Activated CD8-positive, alpha-beta T cell treated with anti-CD3 and anti-CD28 coated beads, Interleukin-2, amount 10 ng/mL, durations not matched to agents 7 days and 5 days (primary cell): Measurements from ENCODE around the gene FBLN2. TPM values are rescaled to one million over a fixed set of nuclear protein-coding genes. Genes with fewer than 3 reads are reported as not detected.

Experiments used
- ATAC-seq: fragments of 150-1000 bp; cut with Tn5 transposase; one replicate; pipeline ENCODE4 v1.10.0; 2021; ENCODE audit warnings: moderate library complexity
- CTCF ChIA-PET: fragments of 350-600 bp; sonication (Branson Sonifier 250); formaldehyde crosslinking; loops from one replicate; lab custom pipeline; 2021; ENCODE audit warnings: antibody characterized with exemption; lab: Charles Lee
- POLR2A ChIA-PET: fragments of 350-600 bp; sonication (Branson Sonifier 250); formaldehyde crosslinking; loops from one replicate; lab custom pipeline; 2021; ENCODE audit warnings: antibody characterized with exemption; lab: Charles Lee
- DNase-seq: peaks from one replicate; pipeline ENCODE4 v3.0.0-alpha.2; 2020
- H3K27ac Mint-ChIP-seq: one replicate; pipeline ENCODE4 v1.8.0; 2021; ENCODE audit warnings: mild to moderate bottlenecking, mixed read lengths
- H3K27me3 Mint-ChIP-seq: one replicate; pipeline ENCODE4 v1.8.0; 2021; ENCODE audit warnings: low read depth, mixed read lengths
- H3K36me3 Mint-ChIP-seq: one replicate; pipeline ENCODE4 v1.8.0; 2021; ENCODE audit warnings: low read depth, mixed read lengths
- H3K4me1 Mint-ChIP-seq: one replicate; pipeline ENCODE4 v1.8.0; 2021; ENCODE audit warnings: low read depth, mixed read lengths
- H3K4me3 Mint-ChIP-seq: one replicate; pipeline ENCODE4 v1.8.0; 2021; ENCODE audit warnings: mild to moderate bottlenecking, mixed read lengths
- H3K9me3 Mint-ChIP-seq: one replicate; pipeline ENCODE4 v1.8.0; 2022; ENCODE audit warnings: mixed read lengths; ENCODE audit not compliant: insufficient read depth
- total RNA-seq, 2 experiments: library from RNA; stranded (reverse); gene quantifications; one replicate each; pipeline ENCODE4 v1.2.3, GENCODE V29; 2021

The FBLN2 gene
- total RNA-seq, 2 experiments from 2014 or later = 1.8 to 2.6 TPM

DNA sequence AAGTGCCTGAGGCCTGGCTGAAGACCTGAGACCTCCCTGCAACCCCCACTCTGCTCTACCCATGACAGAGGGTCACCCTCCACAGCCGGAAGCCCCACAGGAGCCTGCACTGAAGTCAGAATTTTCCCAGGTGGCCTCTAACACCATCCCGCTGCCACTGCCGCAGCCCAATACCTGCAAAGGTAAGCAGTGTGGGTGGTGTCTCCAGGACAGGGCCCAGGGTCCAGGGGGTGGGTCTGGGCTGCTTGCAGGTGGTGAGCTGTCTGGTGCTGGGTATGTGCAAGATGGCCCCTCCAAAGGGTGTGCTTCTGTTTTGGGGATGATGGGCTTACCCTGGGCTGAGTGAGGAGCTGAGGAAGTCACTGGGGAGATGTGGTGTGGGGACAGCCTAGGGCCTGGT, 69.9 kb downstream of the FBLN2 start:
- H3K27me3 Mint-ChIP-seq = no peaks in the 10 kb centered on the region
- H3K36me3 Mint-ChIP-seq = no peaks in the 10 kb centered on the region
- H3K4me3 Mint-ChIP-seq = no peak overlapping the region
- ATAC-seq = no peak
- no peaks in the 10 kb centered on the region for H3K9me3 Mint-ChIP-seq
- DNase-seq = no peak
- POLR2A ChIA-PET = no interaction called here
- CTCF ChIA-PET = no interaction called here
- peaks cover 7% of the 10 kb centered on the region for H3K4me1 Mint-ChIP-seq
- H3K27ac Mint-ChIP-seq = no peak overlapping the region

DNA sequence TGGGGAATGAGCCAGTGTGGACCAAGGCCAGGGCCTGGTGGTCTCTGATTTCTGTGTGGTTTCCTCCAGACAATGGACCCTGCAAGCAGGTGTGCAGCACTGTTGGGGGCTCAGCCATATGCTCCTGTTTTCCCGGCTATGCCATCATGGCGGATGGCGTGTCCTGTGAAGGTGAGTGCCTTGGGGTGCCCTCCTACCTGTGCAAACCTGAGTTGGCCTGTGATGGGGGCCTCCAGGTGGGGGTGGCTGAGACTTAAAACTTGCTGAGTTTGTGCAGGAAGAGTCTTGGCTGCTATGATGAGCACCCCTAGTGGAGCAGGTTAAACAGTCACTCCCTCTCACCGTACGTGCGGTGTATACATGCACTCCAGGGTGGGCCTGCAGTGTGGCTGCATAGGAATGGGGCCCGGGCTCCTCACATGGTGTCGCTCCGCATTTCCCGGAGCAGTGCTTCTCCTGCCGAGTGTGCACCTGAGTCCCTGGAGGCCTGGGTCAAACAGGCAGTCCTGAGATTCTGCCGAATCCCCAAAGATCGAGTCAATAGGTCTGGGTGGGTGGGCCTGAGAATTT, 70.8 kb downstream of the FBLN2 start:
- H3K4me1 Mint-ChIP-seq = peaks cover 7% of the 10 kb centered on the region

DNA sequence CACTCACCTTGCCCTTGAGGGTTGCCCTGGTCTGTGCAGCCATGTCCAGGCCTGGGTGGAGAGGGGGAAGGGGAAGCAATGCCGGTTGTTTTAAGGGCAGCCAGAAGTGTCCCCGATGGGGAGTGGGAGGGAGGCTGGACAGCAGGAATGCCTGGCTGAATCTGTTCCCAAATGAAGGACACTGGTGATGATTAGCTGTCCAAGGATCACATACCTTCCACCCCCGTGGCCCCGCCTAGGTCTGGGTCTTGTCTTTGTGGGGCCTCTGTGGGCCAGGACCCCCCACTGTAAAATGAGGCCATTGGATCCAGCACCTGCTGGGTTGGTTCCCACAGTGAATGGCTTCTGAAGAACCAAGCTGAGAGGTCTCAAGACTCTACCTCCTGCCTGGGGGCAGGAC, 71.4 kb downstream of the FBLN2 start:
- ChIA-PET POLR2A (no interaction called here), CTCF (no interaction called here)
- H3K4me1 Mint-ChIP-seq = peaks cover 7% of the 10 kb centered on the region
- H3K36me3 Mint-ChIP-seq = no peaks in the 10 kb centered on the region
- H3K9me3 Mint-ChIP-seq = no peaks in the 10 kb centered on the region
- H3K27me3 Mint-ChIP-seq = no peaks in the 10 kb centered on the region
- no peak overlapping the region for H3K4me3 Mint-ChIP-seq
- no peak for ATAC-seq
- no peak for DNase-seq
- H3K27ac Mint-ChIP-seq = no peak overlapping the region

More for the DNA sequence above, 70.8 kb downstream of the FBLN2 start:
- no peak overlapping the region for H3K27ac Mint-ChIP-seq
- CTCF ChIA-PET = no interaction called here
- no peak for ATAC-seq
- POLR2A ChIA-PET = no interaction called here
- H3K4me3 Mint-ChIP-seq = no peak overlapping the region
- DNase-seq = no peak
- no peaks in the 10 kb centered on the region for H3K36me3 Mint-ChIP-seq
- H3K27me3 Mint-ChIP-seq = no peaks in the 10 kb centered on the region
- H3K9me3 Mint-ChIP-seq = no peaks in the 10 kb centered on the region

DNA sequence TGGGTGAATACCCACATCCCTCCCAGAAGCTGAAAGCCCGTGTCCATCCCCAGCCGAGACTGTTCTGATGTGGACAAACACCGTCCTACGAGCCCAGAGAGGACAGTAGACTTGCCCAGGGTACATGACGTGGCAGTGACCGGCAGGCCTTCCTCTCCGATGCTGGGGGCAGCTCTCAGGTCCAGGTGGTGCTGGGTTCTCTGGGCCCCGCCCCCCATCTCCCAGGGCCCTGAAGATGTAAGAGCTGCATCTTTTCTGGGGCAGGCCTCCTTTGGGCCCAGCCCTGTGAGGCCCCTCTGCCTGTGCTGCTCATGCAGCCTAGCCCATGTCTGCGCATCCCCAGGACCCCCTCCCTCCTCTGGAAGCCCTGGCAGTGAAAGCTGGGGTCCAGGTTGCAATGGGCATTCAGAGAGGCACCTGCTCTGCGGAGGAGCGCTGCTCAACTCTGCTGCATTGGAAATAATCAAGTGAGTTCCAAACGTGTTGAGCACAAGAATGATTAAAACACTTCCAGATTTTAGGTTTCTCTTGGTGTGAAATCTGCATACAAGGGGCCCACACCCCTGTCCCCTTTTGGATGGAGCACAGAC, 71.9 kb downstream of the FBLN2 start:
- no peaks in the 10 kb centered on the region for H3K9me3 Mint-ChIP-seq
- POLR2A ChIA-PET = no interaction called here
- peaks cover 7% of the 10 kb centered on the region for H3K4me1 Mint-ChIP-seq
- DNase-seq = no peak
- CTCF ChIA-PET = no interaction called here
- no peak for ATAC-seq
- H3K36me3 Mint-ChIP-seq = no peaks in the 10 kb centered on the region
- peak overlapping the region; percentile 95 for H3K27ac Mint-ChIP-seq
- peak overlapping the region; percentile 76 for H3K4me3 Mint-ChIP-seq
- H3K27me3 Mint-ChIP-seq = no peaks in the 10 kb centered on the region

DNA sequence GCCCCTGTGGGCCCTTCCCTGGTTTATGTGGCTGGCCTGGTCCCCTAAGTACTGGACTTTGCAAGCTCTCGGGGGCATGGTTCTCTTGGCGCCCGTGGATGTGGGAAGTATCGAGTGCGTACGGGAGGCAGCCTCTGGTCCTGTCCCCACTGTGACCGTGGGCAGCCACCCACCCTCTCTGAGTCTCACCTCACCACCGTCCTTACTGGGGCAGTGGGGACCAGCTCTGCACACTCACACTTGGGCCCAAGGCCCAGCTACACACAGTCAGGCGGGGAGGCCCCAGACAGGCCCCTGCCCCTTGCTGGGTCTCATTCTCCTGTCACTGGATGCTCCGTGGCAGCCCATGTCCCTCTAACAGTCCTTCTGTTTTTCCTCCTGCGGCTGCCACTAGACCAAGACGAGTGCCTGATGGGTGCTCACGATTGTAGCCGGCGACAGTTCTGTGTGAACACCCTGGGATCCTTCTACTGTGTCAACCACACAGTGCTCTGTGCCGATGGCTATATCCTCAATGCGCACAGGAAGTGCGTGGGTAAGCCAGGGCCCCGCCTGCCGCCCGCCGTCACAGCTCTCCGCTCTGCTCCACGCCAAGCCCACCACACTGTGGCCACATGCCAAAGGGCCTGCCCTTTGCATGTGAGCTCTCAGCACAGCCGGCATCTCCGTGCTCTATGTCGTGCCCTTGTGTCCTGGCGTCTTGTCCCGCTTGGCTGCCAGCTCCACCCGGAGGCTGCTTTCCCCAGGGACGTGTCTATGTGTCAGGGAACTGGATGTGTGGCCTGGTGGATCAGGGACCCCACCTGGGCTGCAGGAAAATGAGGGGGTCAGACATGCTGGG, 72.7 kb downstream of the FBLN2 start:
- peak; percentile 71 for DNase-seq
- CTCF ChIA-PET = interaction anchor here (0.8 to 1.8 kb wide), 3 partner anchors 26 to 169 kb away, joined by 3 to 6 read pairs (median 3); no protein-coding TSS in a partner anchor
- peak; percentile 92 for ATAC-seq
- POLR2A ChIA-PET = interaction anchor here (0.8 to 1.3 kb wide), 3 partner anchors 11 to 37 kb away, joined by 3 to 4 read pairs (median 3); no protein-coding TSS in a partner anchor
- no peaks in the 10 kb centered on the region for H3K9me3 Mint-ChIP-seq
- H3K36me3 Mint-ChIP-seq = no peaks in the 10 kb centered on the region
- peaks cover 7% of the 10 kb centered on the region for H3K4me1 Mint-ChIP-seq
- H3K4me3 Mint-ChIP-seq = peak overlapping the region; percentile 76
- H3K27me3 Mint-ChIP-seq = no peaks in the 10 kb centered on the region
- H3K27ac Mint-ChIP-seq = peak overlapping the region; percentile 95

DNA sequence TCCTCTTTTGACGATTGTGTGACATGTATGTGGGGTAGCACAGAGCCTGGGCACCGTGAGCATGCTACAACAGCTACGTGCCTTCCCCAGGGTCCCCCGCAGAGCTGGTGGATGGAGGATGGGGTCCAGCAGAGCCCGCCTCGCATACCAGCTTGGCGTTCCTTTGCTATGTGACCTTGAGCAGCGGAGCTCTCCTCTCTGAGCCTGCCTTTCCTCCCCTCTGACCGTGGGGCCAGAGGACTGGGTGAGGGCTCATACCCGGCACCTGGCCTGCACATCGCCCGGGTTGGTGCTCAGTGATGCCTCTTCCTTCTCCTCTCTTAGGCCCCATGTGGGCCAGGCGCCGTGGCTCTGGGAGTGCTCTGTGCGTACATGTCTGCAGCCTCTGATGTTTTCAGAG, 73.4 kb downstream of the FBLN2 start:
- ChIA-PET CTCF (interaction anchor here (1.8 kb wide), 1 partner anchor 126 kb away, joined by 6 read pairs; no protein-coding TSS in a partner anchor), POLR2A (interaction anchor here (0.6 to 1.3 kb wide), 4 partner anchors 10 to 38 kb away, joined by 3 to 4 read pairs (median 3); no protein-coding TSS in a partner anchor)
- H3K27ac Mint-ChIP-seq = no peak overlapping the region
- ATAC-seq (no peak), DNase-seq (no peak)
- H3K4me3 Mint-ChIP-seq = no peak overlapping the region
- H3K9me3 Mint-ChIP-seq = no peaks in the 10 kb centered on the region
- H3K36me3 Mint-ChIP-seq = no peaks in the 10 kb centered on the region
- no peaks in the 10 kb centered on the region for H3K27me3 Mint-ChIP-seq
- peaks cover 7% of the 10 kb centered on the region for H3K4me1 Mint-ChIP-seq

DNA sequence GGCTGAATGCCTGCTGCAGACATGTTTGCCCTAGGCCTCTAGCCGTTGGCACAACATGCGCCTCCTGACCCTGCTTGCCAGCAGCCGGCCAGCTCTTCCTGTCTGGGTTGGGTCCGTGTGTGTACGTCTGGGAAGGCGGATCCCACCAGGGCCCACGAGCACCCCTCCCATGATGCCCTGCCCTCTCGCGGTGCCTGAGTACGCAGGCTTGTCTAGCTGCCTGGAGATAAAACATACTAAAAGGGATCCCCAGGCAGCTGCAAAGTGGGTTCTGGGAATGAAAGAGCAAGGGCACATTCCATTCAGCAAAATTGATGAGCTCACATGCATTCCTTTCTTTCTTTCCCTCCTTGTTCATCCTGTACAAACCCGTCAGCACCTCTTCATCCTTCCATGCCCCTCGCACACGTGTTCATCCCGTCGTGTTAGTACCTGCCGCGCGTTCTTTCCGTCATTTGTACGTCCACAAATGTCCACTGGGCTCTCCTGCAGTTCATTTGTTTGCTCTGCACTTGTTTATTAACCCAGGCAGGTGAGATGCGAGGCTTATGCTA, 74.3 kb downstream of the FBLN2 start:
- H3K36me3 Mint-ChIP-seq = no peaks in the 10 kb centered on the region
- no peak overlapping the region for H3K4me3 Mint-ChIP-seq
- ChIA-PET CTCF (interaction anchor here (0.6 to 1.8 kb wide), 2 partner anchors 25 to 127 kb away, joined by 3 to 6 read pairs; no protein-coding TSS in a partner anchor), POLR2A (interaction anchor here (0.6 to 1.3 kb wide), 2 partner anchors 9 to 27 kb away, joined by 3 read pairs; no protein-coding TSS in a partner anchor)
- H3K27ac Mint-ChIP-seq = no peak overlapping the region
- H3K27me3 Mint-ChIP-seq = no peaks in the 10 kb centered on the region
- H3K4me1 Mint-ChIP-seq = peaks cover 7% of the 10 kb centered on the region
- H3K9me3 Mint-ChIP-seq = no peaks in the 10 kb centered on the region
- ATAC-seq (no peak), DNase-seq (no peak)

DNA sequence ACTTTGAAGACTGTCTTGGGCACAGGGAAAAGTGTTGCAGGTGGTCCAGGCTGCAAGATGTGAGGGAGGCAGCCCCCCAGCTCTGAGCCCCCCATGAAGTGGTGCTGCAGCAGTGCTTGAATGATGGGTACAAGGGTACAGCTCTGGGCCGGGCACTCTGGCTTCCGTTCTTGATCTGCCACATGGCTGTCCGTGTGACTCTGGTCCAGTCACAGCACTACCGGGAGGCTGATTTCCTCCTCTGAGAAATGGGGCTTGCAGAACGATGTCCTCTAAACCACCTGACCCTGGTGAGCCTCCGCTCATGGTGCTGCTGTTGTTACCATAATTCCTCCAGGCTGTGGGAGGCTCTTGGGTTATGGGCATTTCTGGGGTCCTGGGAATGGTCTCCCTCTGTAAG, 75.1 kb downstream of the FBLN2 start:
- Mint-ChIP-seq H3K4me3 (no peak overlapping the region), H3K27ac (no peak overlapping the region), H3K9me3 (no peaks in the 10 kb centered on the region), H3K4me1 (peaks cover 7% of the 10 kb centered on the region), H3K36me3 (no peaks in the 10 kb centered on the region), H3K27me3 (no peaks in the 10 kb centered on the region)
- ChIA-PET POLR2A (no interaction called here), CTCF (no interaction called here)
- no peak for ATAC-seq
- no peak for DNase-seq

DNA sequence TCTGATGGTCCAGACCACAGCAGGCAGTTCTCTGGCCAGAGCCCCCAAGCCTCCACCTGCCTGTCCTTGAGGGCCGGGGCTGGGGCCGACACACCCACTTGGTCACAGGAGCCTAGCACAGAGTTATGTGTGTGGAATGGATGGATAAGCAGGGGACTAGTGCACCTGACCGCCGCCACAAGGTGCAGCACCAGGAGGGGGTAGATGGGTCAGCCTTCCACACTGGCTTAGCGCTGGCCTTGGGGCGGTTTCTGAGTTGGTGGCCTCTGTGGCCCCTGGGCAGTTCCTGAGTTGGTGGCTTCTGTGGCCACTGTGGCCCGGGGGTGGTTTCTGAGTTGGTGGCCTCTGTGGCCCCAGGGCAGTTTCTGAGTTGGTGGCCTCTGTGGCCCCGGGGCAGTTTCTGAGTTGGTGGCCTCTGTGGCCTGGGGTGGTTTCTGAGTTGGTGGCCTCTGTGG, 75.8 kb downstream of the FBLN2 start:
- ATAC-seq = no peak
- no peak overlapping the region for H3K27ac Mint-ChIP-seq
- peaks cover 7% of the 10 kb centered on the region for H3K4me1 Mint-ChIP-seq
- H3K9me3 Mint-ChIP-seq = no peaks in the 10 kb centered on the region
- ChIA-PET CTCF (no interaction called here), POLR2A (no interaction called here)
- no peak overlapping the region for H3K4me3 Mint-ChIP-seq
- no peaks in the 10 kb centered on the region for H3K36me3 Mint-ChIP-seq
- no peak for DNase-seq
- no peaks in the 10 kb centered on the region for H3K27me3 Mint-ChIP-seq

DNA sequence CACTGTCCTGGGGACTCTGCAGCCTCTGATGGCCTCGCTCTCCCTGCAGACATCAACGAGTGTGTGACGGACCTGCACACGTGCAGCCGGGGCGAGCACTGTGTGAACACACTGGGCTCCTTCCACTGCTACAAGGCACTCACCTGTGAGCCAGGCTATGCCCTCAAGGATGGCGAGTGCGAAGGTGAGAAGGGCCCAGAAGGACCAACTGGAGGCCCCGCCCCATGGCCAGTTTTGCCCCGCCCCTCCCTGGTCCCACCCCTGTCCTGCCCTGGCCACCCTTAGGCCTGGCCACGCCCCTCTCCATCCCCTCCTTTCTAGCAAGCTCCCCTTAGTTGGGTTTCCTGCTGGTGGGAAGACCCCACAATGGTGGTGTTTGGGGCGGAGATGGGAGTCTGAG, 77.5 kb downstream of the FBLN2 start:
- H3K27ac Mint-ChIP-seq = no peak overlapping the region
- ChIA-PET CTCF (interaction anchor here (1.7 kb wide), 1 partner anchor 31 kb away, joined by 4 read pairs; no protein-coding TSS in a partner anchor), POLR2A (no interaction called here)
- H3K27me3 Mint-ChIP-seq = no peaks in the 10 kb centered on the region
- peaks cover 6% of the 10 kb centered on the region for H3K4me1 Mint-ChIP-seq
- no peak for ATAC-seq
- no peak for DNase-seq
- no peak overlapping the region for H3K4me3 Mint-ChIP-seq
- H3K9me3 Mint-ChIP-seq = no peaks in the 10 kb centered on the region
- no peaks in the 10 kb centered on the region for H3K36me3 Mint-ChIP-seq

DNA sequence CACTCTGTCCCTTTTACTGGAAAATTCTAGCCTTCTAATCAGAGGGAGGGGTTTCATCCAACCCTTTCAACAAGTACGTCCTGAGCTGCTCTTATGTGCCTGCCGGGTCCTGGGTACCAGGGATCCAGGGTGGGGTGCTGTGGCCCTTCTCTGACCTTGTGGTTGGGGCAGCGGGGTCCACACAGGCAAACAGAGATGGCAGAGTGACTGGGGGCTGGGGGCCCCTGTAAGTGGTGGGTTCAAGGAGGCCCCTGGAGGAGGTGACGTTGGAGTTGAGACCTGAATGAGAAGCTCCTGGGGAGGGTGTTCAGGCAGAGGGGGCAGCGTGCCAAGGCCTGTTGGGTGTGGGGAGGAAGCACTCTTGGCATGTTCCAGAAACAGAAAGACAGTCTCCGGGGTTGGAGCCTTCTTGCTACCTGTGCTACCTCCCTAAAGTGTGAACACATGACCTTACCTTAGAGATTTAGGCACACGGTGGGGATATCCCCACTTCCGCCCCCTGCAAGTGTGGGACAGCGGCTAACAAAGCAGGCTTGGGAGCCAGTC, 78.1 kb downstream of the FBLN2 start:
- H3K27me3 Mint-ChIP-seq = no peaks in the 10 kb centered on the region
- H3K4me1 Mint-ChIP-seq = peaks cover 1% of the 10 kb centered on the region
- H3K9me3 Mint-ChIP-seq = no peaks in the 10 kb centered on the region
- ATAC-seq = no peak
- DNase-seq = no peak
- H3K36me3 Mint-ChIP-seq = no peaks in the 10 kb centered on the region
- no peak overlapping the region for H3K4me3 Mint-ChIP-seq
- ChIA-PET POLR2A (no interaction called here), CTCF (interaction anchor here (1.7 kb wide), 1 partner anchor 31 kb away, joined by 4 read pairs; no protein-coding TSS in a partner anchor)
- H3K27ac Mint-ChIP-seq = no peak overlapping the region
